ENCODE measurements around the gene TNNT1. TPM values are rescaled to one million over a fixed set of nuclear protein-coding genes. Genes with fewer than 3 reads are reported as not detected.

TNNT1 gene
- 2.8 TPM for total RNA-seq (ENCODE audit: unreplicated experiment)
- long read RNA-seq, partial matches to known transcripts, result 0 of 3 reads
- long read RNA-seq, other reads (novel, unspliced or antisense), result 1 of 3 reads

DNA sequence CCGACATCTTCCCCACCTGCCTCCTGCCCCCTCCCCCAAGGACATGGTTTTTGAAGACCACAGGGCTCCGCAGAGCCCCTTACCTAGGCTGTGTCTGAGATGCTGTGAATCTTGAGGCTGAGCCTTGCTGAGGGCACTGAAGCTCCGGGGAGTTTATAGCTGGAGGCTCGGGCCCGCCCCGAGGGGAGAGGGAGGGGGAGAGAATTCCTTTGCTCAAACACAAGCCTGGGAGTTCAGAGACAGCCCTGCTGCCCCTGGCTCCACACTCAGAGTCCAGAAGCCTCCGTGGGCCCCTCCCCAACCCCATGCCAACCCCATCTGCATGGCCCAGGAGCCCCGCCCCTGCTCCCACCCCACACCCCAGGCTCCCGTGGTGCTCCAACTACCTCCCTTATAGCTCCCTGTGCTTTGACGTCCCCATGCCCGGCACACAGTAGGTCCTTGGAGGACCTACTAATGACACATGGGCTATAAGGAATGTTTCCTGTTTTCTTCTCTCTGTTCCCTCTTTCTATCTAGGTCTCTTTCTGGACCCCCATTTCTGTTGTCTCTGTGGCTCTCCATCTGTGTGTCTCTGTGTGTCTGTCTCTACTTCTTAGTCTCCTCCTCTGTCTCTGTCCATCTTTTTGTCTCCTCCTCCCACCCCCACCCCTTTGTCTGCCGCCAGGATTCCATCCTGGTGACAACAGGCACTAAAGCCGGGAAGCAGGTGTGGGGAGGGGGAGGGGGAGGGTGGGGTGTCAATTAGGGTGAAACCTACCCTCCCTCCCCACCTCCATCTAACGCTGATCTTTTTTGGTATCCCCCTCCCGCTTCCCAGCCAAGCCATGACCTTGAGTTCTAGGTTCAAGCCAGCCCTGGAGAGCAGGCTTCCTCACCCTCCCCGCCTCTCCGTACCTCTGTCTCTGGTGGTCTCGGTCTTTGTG, at the start of gene TNNT1:
Gene TNNT1 (minus strand): TSS at position 129 of the 926 bp plus-strand sequence. CDS start 2,049 bp downstream, outside the sequence.
- DNase-seq (ENCODE audit: low spot score), result no peak
- Mint-ChIP-seq H3K9me3 (ENCODE audit: unreplicated experiment) (peaks cover 7% of the 10 kb centered on the region), H3K4me3 (ENCODE audit: unreplicated experiment) (no peak within 1 kb of the TSS), H3K4me1 (ENCODE audit: unreplicated experiment) (peaks cover 12% of the 10 kb centered on the region), H3K27ac (ENCODE audit: unreplicated experiment) (no peak within 1 kb of the TSS), H3K27me3 (ENCODE audit: unreplicated experiment) (peaks cover 26% of the 10 kb centered on the region), H3K36me3 (ENCODE audit: low read depth, unreplicated experiment) (peaks cover 19% of the 10 kb centered on the region)
- TF ChIP-seq CTCF (IDR thresholded peaks at IDR 0.05; ENCODE audit: unreplicated experiment), result no peak

- no peaks in the 10 kb centered on the region for H3K9me3 Mint-ChIP-seq (ENCODE audit: unreplicated experiment)
- H3K27ac Mint-ChIP-seq (ENCODE audit: unreplicated experiment), result no peak overlapping the region
- no peak for DNase-seq (ENCODE audit: low spot score)
- H3K4me1 Mint-ChIP-seq (ENCODE audit: unreplicated experiment), result no peaks in the 10 kb centered on the region
- TF ChIP-seq CTCF (IDR thresholded peaks at IDR 0.05; ENCODE audit: unreplicated experiment), result no peak
- no peaks in the 10 kb centered on the region for H3K36me3 Mint-ChIP-seq (ENCODE audit: low read depth, unreplicated experiment)
- H3K27me3 Mint-ChIP-seq (ENCODE audit: unreplicated experiment), result peaks cover 3% of the 10 kb centered on the region
- H3K4me3 Mint-ChIP-seq (ENCODE audit: unreplicated experiment), result no peak overlapping the region
Observed at GRCh38 chr19:55198651-55199050, 49.6 kb upstream of the TNNT1 start.

DNA sequence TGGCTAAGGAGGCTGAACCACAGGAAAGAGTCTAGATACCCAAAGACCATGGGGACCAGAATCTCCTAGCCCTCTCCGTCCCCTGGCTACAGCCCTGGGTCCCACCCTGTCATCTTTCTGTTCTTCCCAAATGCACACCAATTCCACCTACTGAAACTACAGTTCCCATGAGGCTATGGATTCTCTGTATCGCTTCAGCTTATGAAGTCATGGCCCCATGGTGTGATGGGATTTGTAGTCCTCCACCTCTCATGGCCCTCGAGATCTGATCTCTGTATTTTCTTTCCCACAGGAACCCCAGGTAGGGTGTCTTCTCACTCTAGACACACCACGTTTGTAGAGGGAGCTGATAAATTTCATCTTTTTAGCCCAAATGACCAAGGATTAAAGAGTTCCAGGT, 48.5 kb upstream of the TNNT1 start:
- Mint-ChIP-seq H3K27me3 (ENCODE audit: unreplicated experiment) (peaks cover 3% of the 10 kb centered on the region), H3K4me1 (ENCODE audit: unreplicated experiment) (no peaks in the 10 kb centered on the region), H3K36me3 (ENCODE audit: low read depth, unreplicated experiment) (no peaks in the 10 kb centered on the region), H3K27ac (ENCODE audit: unreplicated experiment) (no peak overlapping the region), H3K9me3 (ENCODE audit: unreplicated experiment) (no peaks in the 10 kb centered on the region), H3K4me3 (ENCODE audit: unreplicated experiment) (no peak overlapping the region)
- no peak for TF ChIP-seq CTCF (IDR thresholded peaks at IDR 0.05; ENCODE audit: unreplicated experiment)
- no peak for DNase-seq (ENCODE audit: low spot score)

- Mint-ChIP-seq H3K27ac (ENCODE audit: unreplicated experiment) (no peak overlapping the region), H3K4me3 (ENCODE audit: unreplicated experiment) (no peak overlapping the region), H3K36me3 (ENCODE audit: low read depth, unreplicated experiment) (no peaks in the 10 kb centered on the region), H3K9me3 (ENCODE audit: unreplicated experiment) (no peaks in the 10 kb centered on the region), H3K4me1 (ENCODE audit: unreplicated experiment) (no peaks in the 10 kb centered on the region), H3K27me3 (ENCODE audit: unreplicated experiment) (peaks cover 3% of the 10 kb centered on the region)
- no peak for DNase-seq (ENCODE audit: low spot score)
- TF ChIP-seq CTCF (IDR thresholded peaks at IDR 0.05; ENCODE audit: unreplicated experiment), result no peak
Observed at GRCh38 chr19:55196803-55197202, 47.8 kb upstream of the TNNT1 start.

DNA sequence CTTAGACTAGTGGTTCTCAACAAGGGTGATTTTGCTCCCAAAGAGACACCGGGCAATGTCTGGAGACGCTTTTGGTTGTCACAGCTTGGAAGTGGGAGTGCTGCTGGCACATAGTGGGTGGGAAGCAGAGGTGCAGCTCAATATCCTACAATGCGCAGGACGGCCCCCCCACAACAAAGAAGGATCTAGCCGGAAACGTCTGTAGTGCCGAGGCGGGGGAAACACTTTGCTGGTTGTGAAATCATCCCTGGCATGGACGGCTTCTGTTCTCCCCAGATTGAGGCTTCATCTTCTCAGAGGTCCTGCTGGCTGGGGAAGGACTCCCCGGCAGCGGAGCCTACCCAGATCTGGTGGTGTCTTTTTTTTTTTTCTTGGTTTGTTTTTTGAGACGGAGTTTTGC, 44.5 kb upstream of the TNNT1 start:
- no peak for TF ChIP-seq CTCF (IDR thresholded peaks at IDR 0.05; ENCODE audit: unreplicated experiment)
- no peak for DNase-seq (ENCODE audit: low spot score)
- Mint-ChIP-seq H3K27ac (ENCODE audit: unreplicated experiment) (no peak overlapping the region), H3K4me1 (ENCODE audit: unreplicated experiment) (no peaks in the 10 kb centered on the region), H3K4me3 (ENCODE audit: unreplicated experiment) (no peak overlapping the region), H3K9me3 (ENCODE audit: unreplicated experiment) (no peaks in the 10 kb centered on the region), H3K27me3 (ENCODE audit: unreplicated experiment) (peaks cover 10% of the 10 kb centered on the region), H3K36me3 (ENCODE audit: low read depth, unreplicated experiment) (no peaks in the 10 kb centered on the region)

Measured in endothelial cell (in vitro differentiated cells).